ENCODE data around the gene SULF2.

The SULF2 gene

GRCh38 chr20:47610945-47611250 lies 174.4 kb downstream of the SULF2 start:
- no peak overlapping the region for H2AFZ ChIP-seq (ENCODE audit: low read length, unreplicated experiment)
- H3K27me3 ChIP-seq (ENCODE audit: insufficient read depth, low read length): no peaks in the 10 kb centered on the region
- H3K36me3 ChIP-seq (ENCODE audit: insufficient read depth, low read length): no peaks in the 10 kb centered on the region
- H3K4me1 ChIP-seq (ENCODE audit: control insufficient read depth, insufficient read depth, low read length, unreplicated experiment): peaks cover 32% of the 10 kb centered on the region
- peak overlapping the region; percentile 80 for H3K27ac ChIP-seq (ENCODE audit: low read depth, low read length)
- 0 out of 2 replicates have a peak overlapping the region, but pooled peaks have one; percentile 30 for H3K4me3 ChIP-seq (ENCODE audit: low read depth, low read length)
- peaks cover 44% of the 10 kb centered on the region for H3K79me2 ChIP-seq (ENCODE audit: control insufficient read depth, insufficient read depth, low read length, unreplicated experiment)

DNA sequence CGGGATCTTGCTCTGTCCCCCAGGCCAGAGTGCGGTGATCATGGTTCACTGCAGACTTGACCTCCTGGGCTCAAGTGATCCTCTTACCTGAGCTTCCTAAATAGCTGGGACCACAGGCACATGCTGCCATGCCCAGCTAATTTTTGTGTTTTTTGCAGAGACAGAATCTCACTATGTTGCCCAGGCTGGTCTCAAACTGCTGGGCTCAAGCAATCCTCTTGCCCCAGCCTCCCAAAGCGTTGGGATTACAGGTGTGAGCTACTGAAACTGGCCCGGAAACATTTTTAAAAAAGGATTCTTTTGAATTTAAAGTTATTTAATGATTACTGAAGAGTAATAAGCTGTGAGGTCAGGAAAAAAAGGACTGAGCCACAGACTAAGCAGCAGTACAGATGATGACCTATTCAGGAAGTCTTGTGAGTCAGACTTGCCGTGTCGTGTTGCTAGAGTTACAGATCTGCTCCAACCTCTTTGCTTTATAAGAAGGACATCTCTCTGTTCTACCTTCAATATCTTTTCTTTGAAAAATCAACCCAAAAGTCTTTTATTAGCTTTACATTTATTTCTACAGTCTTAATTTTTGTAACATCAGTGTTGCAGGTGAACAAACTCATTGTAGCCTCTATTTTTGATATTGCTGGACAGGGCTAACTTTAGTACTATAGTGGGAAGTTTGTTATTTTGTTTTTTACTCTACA lies 174.9 kb downstream of the SULF2 start:
- Histone ChIP-seq H3K79me2 (ENCODE audit: control insufficient read depth, insufficient read depth, low read length, unreplicated experiment) (peaks cover 46% of the 10 kb centered on the region), H3K36me3 (ENCODE audit: insufficient read depth, low read length) (no peaks in the 10 kb centered on the region), H3K4me1 (ENCODE audit: control insufficient read depth, insufficient read depth, low read length, unreplicated experiment) (peaks cover 32% of the 10 kb centered on the region), H3K27me3 (ENCODE audit: insufficient read depth, low read length) (no peaks in the 10 kb centered on the region), H3K4me3 (ENCODE audit: low read depth, low read length) (0 out of 2 replicates have a peak overlapping the region, but pooled peaks have one; percentile 30), H2AFZ (ENCODE audit: low read length, unreplicated experiment) (no peak overlapping the region), H3K27ac (ENCODE audit: low read depth, low read length) (peak overlapping the region; percentile 80)

DNA sequence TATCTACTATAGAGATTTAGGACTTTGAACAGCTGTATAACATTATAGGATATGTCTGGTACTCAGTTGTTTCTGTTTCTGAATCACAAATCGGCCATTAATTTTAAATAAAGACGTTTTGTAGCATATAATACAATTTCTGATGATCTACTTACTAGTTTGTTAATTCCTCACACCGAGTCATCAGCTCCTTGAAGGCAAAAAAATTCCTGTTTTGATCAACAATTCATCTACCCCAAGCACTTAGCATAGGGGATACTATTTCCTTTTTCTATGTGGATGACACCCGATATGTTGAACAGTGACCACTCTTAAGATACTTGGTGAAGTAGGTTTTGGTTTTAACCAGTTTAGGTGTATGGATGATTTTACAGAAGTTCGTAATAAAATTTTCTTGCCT lies 176.3 kb downstream of the SULF2 start:
- H3K27ac ChIP-seq (ENCODE audit: low read depth, low read length): no peak overlapping the region
- peaks cover 43% of the 10 kb centered on the region for H3K79me2 ChIP-seq (ENCODE audit: control insufficient read depth, insufficient read depth, low read length, unreplicated experiment)
- no peaks in the 10 kb centered on the region for H3K27me3 ChIP-seq (ENCODE audit: insufficient read depth, low read length)
- H3K36me3 ChIP-seq (ENCODE audit: insufficient read depth, low read length): no peaks in the 10 kb centered on the region
- no peak overlapping the region for H3K4me3 ChIP-seq (ENCODE audit: low read depth, low read length)
- H3K4me1 ChIP-seq (ENCODE audit: control insufficient read depth, insufficient read depth, low read length, unreplicated experiment): peaks cover 32% of the 10 kb centered on the region
- H2AFZ ChIP-seq (ENCODE audit: low read length, unreplicated experiment): no peak overlapping the region

All from ACC112 (cell line).